ENCODE measurements around the gene KRTAP10-7. TPM values are rescaled to one million over a fixed set of nuclear protein-coding genes. Genes with fewer than 3 reads are reported as not detected.
"Not testable (repeated sequence)": the region's sequence is repeated elsewhere in the genome, so short reads cannot be mapped to it uniquely, and the experiment has no call there.

The KRTAP10-7 gene
- total RNA-seq, 4 donors from 2014 or later = not detected

DNA sequence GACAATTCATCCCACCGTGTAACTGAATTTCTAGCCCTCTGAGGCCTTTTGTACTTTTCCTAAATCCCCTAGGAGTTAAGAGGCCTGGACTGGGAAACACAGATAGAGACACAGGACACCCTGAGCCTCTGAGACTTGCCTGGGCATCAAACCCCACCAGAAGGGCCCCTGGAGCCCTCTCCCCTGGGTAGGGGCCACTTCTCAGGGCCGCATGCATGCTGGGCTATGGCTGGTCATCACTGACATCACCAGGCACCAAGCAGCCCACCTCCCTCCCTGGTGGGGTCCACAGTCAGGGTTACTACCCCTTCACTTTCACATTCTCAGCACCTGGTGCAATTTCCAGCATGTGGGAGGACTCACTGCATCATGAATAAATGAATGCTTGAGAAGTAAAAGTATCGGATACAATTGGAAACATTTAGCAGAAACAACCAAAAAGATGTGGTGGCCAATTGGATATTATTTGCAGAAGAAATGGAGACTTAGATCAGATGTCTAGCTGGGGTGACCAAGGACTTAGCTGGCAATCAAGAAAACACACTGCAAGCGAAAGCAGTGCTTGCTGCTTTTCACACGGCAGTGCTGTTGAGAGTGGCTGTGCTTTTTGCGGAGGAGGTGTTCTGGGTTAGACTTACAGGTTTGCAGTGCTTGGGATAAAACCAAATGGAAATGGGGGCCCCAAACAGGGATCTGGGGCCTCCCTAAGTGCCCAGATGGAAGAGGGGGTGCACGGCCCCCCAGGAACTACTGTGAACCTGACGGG is 950 bp upstream of the KRTAP10-7 start:
- no peak for DNase-seq
- Histone ChIP-seq H3K27ac (no peak overlapping the region), H3K9me3 (peaks cover 0 to 5% of the 10 kb centered on the region in 2 donors), H3K36me3 (no peaks in the 10 kb centered on the region), H3K4me3 (no peak overlapping the region), H3K4me1 (no peaks in the 10 kb centered on the region), H3K27me3 (peaks cover 42% of the 10 kb centered on the region)
- TF ChIP-seq CTCF (IDR thresholded peaks at IDR 0.05) = no peak
- no peak for TF ChIP-seq POLR2AphosphoS5 (IDR thresholded peaks at IDR 0.05)
- TF ChIP-seq POLR2A (IDR thresholded peaks at IDR 0.05) = no peak
- TF ChIP-seq EP300 (IDR thresholded peaks at IDR 0.05; ENCODE audit: low read depth) = no peak
- in situ Hi-C loops (cut with MboI; ENCODE audit: low pct_ligation_motif_present in 1 of 4, low pct_unique_long_range_greater_than_20kb in 1 of 4, low sequenced_read_pairs in 3 of 4) = loop anchor here in 2 of 4 donors (25.0 kb wide), 1 partner anchor 88 kb away; the partner anchor contains the start of genes KRTAP10-12 (in 2 of the 2) and KRTAP12-1 (in 2 of the 2)
- WGBS, 2 donors (ENCODE audit: low coverage in 1 of 2) = 83 to 89% methylated on average over 6 to 8 of the region's 8 CpGs
- intact Hi-C loops (cut with DNase I; ENCODE audit: low total_unique reads) = no loop called here

GRCh38 chr21:44601091-44601490 is 694 bp downstream of the KRTAP10-7 start:
- in situ Hi-C loops (cut with MboI; ENCODE audit: low pct_ligation_motif_present in 1 of 4, low pct_unique_long_range_greater_than_20kb in 1 of 4, low sequenced_read_pairs in 3 of 4); H3K36me3 ChIP-seq; intact Hi-C loops (cut with DNase I; ENCODE audit: low total_unique reads); H3K4me3 ChIP-seq; H3K4me1 ChIP-seq; DNase-seq; H3K27ac ChIP-seq; H3K9me3 ChIP-seq: not testable (repeated sequence)
- peaks cover 36% of the 10 kb centered on the region for H3K27me3 ChIP-seq
- 62% methylated on average over 5 of the region's 10 CpGs; no CpG with 5 or more reads in 1 of the 2 donors for WGBS, 2 donors (ENCODE audit: low coverage in 1 of 2)

GRCh38 chr21:44601596-44602462 is 1.4 kb downstream of the KRTAP10-7 start:
- no peaks in the 10 kb centered on the region for H3K4me1 ChIP-seq
- H3K27ac ChIP-seq = no peak overlapping the region
- 71 to 83% methylated on average over 3 to 22 of the region's 23 CpGs for WGBS, 2 donors (ENCODE audit: low coverage in 1 of 2)
- no peak overlapping the region for H3K4me3 ChIP-seq
- no peak for DNase-seq
- intact Hi-C loops (cut with DNase I; ENCODE audit: low total_unique reads) (no loop called here), in situ Hi-C loops (cut with MboI; ENCODE audit: low pct_ligation_motif_present in 1 of 4, low pct_unique_long_range_greater_than_20kb in 1 of 4, low sequenced_read_pairs in 3 of 4) (no loop called here)
- no peak for TF ChIP-seq POLR2AphosphoS5 (IDR thresholded peaks at IDR 0.05)
- no peak for TF ChIP-seq CTCF (IDR thresholded peaks at IDR 0.05)
- no peak for TF ChIP-seq EP300 (IDR thresholded peaks at IDR 0.05; ENCODE audit: low read depth)
- TF ChIP-seq POLR2A (IDR thresholded peaks at IDR 0.05) = no peak
- peaks cover 0 to 5% of the 10 kb centered on the region in 2 donors for H3K9me3 ChIP-seq
- no peaks in the 10 kb centered on the region for H3K36me3 ChIP-seq
- H3K27me3 ChIP-seq = peaks cover 41% of the 10 kb centered on the region

DNA sequence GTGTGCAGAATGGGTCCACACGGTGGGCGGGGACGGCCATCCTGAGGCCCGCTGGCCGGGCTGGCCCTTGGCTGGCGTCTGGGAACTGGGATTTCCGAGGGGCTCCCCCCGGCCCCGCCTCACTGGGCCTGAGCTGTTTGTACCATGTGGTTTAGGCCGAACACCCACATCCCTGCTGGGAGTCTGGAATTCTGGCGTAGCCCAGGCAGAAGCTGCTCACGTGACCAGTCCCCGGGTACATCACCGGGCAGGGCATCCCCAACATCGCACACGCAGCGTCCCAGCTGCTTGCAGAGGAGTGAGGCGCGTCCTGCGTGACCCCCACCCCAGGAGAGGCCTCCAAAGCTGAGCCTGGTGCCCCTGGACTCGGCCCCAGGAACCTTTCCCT is 2.1 kb downstream of the KRTAP10-7 start:
- peaks cover 45% of the 10 kb centered on the region for H3K27me3 ChIP-seq
- no peak for DNase-seq
- no peaks in the 10 kb centered on the region for H3K4me1 ChIP-seq
- TF ChIP-seq POLR2AphosphoS5 (IDR thresholded peaks at IDR 0.05) = no peak
- TF ChIP-seq EP300 (IDR thresholded peaks at IDR 0.05; ENCODE audit: low read depth) = no peak
- TF ChIP-seq CTCF (IDR thresholded peaks at IDR 0.05) = no peak
- TF ChIP-seq POLR2A (IDR thresholded peaks at IDR 0.05) = no peak
- intact Hi-C loops (cut with DNase I; ENCODE audit: low total_unique reads) = no loop called here
- in situ Hi-C loops (cut with MboI; ENCODE audit: low pct_ligation_motif_present in 1 of 4, low pct_unique_long_range_greater_than_20kb in 1 of 4, low sequenced_read_pairs in 3 of 4) = no loop called here
- H3K9me3 ChIP-seq = peaks cover 0 to 5% of the 10 kb centered on the region in 2 donors
- WGBS, 2 donors (ENCODE audit: low coverage in 1 of 2) = 68% methylated on average over 20 of the region's 21 CpGs; no CpG with 5 or more reads in 1 of the 2 donors
- no peak overlapping the region for H3K27ac ChIP-seq
- H3K4me3 ChIP-seq = no peak overlapping the region
- H3K36me3 ChIP-seq = no peaks in the 10 kb centered on the region
